Inferior parietal cortex (tissue), 1 donor: ENCODE results near the gene FAM171A1.
A peak's percentile ranks its signal among the peaks of the same experiment; 100 is the strongest.

Source experiments
- DNase-seq: peaks from one replicate; pipeline ENCODE4 v3.0.0-alpha.2; 2016; ENCODE audit errors: extremely low spot score

FAM171A1 gene

DNA sequence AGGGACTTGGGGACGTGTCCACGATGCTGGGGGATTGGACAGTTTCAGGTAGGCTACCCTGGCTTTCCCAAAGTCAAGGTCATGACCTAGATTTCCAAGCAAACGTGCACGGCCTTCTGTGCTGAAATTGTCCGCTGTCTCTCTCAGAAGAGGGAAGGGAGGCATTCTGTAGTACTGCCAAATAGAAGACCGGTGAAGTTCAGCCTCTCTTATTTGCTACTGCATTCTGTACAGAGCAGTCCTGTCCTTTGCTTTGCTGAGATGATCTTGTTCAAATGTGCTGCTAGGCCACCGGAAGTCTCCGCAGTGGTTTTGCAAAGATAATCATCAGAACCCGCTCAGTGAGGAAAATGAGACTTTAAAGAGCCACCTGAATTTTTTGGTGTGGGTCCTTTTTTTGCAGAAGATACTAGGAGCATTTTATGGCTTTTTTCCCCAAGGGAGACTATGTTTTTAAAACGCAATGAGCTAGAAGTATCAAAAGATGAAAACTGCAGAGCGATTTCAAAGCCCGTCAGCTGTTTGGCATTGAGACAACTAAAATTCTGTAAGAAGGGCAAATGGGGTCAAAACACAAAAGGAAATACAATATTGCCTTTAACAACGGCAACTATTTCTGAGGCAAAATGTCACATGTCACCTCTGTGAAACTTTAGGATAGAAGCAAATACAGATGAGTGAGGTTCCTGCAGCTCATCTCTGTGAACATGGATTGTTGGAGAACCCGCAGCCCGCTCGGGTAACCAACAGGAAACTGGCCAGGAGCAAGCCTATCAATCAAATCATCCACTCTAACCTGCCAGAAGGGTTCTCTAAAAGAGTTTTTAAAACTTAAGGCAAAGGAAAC lies 201.3 kb downstream of the FAM171A1 start:
- DNase-seq: no peak

DNA sequence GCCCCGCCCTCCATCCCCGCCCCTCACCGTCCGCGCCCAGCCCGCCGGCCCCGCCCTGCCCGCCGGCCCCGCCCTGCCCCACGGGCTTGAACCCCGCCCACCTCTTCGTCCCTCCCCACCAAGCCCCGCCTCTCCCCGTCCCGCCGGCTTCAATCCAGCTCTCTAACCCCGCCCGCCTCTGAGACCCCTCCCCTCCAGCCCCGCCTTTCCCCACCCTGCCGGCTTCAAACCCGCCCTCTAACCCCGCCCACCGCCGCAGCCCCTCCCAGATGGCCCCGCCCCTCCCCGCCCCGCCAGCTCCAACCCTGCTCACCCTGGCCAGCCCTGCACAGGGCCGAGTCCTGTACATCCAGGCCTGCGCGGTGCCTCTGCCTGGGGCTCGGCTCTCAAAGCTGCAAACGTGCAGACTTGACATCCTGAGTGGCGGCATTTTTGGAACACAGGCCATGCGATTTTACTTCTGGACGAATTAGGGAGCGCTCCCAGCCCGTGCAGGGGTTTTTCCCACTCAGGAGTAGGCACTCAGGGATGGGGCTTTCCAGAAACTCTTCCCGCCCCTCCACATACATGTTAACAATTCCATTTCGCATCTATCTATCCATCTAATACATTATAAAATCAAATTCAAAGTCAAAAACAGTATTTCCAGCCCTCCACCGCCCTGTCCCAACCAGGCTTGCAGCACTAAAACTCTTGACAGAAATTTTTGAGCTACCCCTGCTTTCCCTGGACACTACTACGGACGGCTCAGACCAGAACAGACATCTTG lies 202.1 kb downstream of the FAM171A1 start:
- DNase-seq: peak; percentile 77

GRCh38 chr10:15168291-15168785 lies 202.8 kb downstream of the FAM171A1 start, which contains the start of gene NMT2:
Gene NMT2, minus strand, starts transcription at chr10:15168693. Its CDS starts 81 bp downstream, at chr10:15168612.
- peak; percentile 83 for DNase-seq

GRCh38 chr10:15167411-15168290 lies 203.4 kb downstream of the FAM171A1 start:
- peak; percentile 37 for DNase-seq

DNA sequence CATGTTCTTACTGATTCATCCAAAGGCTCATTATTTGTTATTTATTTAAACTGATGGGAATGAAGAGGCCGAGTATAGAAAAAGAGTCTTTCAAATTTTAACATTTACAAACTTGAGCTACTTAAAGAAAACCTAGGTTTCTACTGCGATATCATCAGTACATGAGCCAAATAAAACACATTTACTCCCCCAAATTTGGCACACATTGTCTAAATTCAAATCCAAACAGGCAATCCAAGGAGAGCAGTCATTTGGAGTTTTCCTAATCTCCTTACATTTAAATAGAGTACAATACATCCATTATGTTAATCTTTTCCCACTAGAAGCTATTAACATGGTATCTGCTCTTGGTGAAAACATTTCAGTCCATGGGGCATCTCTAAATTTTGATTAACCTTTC lies 204.8 kb downstream of the FAM171A1 start:
- no peak for DNase-seq

DNA sequence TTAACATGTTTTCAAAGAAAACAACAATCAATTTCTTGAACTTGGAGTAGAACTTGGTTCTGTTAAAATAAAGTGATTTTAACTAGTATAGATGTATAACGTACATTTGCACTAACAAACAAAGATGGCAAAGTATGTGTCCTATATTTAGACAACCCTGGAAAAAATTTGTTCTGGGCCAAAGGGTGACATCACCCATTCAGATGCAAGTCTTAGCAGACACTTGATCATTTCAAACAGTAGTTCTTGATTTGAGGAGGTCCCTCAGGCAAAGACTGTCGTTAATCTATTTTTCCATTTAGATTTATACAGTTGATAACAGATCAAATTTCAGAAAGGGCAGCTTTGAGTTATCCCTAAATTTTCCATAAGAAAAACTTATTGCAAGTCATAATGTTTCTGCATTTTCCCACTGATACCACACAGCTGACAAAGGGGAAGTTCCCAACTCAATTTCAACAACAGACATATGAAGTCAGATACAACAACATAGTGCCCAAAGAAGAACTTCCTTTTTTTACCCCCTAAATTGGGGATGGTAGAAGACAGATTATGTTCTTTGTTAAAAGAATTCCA lies 207.7 kb downstream of the FAM171A1 start:
- no peak for DNase-seq
